ENCODE results near the gene LRRC75B.

LRRC75B gene

GRCh38 chr22:24555165-24556039, 37.5 kb downstream of the LRRC75B start, which contains the start of gene SNRPD3 (continued):
- TF ChIP-seq ZNF280D (tag by site-specific recombination; IDR thresholded peaks at IDR 0.05) (peak; percentile 71), ZNF175 (tag by site-specific recombination; IDR thresholded peaks at IDR 0.05) (no peak), ZNF529 (tag by site-specific recombination; IDR thresholded peaks at IDR 0.05; ENCODE audit: insufficient replicate concordance) (no peak), ZNF146 (tag by site-specific recombination; IDR thresholded peaks at IDR 0.05) (no peak; the same call in 1 of the 2 replicates)
- TF ChIP-seq, protein P1, sequence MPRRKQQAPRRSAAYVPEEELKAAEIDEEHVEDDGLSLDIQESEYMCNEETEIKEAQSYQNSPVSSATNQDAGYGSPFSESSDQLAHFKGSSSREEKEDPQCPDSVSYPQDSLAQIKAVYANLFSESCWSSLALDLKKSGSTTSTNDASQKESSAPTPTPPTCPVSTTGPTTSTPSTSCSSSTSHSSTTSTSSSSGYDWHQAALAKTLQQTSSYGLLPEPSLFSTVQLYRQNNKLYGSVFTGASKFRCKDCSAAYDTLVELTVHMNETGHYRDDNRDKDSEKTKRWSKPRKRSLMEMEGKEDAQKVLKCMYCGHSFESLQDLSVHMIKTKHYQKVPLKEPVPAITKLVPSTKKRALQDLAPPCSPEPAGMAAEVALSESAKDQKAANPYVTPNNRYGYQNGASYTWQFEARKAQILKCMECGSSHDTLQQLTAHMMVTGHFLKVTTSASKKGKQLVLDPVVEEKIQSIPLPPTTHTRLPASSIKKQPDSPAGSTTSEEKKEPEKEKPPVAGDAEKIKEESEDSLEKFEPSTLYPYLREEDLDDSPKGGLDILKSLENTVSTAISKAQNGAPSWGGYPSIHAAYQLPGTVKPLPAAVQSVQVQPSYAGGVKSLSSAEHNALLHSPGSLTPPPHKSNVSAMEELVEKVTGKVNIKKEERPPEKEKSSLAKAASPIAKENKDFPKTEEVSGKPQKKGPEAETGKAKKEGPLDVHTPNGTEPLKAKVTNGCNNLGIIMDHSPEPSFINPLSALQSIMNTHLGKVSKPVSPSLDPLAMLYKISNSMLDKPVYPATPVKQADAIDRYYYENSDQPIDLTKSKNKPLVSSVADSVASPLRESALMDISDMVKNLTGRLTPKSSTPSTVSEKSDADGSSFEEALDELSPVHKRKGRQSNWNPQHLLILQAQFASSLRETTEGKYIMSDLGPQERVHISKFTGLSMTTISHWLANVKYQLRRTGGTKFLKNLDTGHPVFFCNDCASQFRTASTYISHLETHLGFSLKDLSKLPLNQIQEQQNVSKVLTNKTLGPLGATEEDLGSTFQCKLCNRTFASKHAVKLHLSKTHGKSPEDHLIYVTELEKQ (tag by site-specific recombination; IDR thresholded peaks at IDR 0.05; ENCODE audit: borderline replicate concordance) = 0 out of 2 replicates have a peak, but pooled peaks have one; percentile 42
- TF ChIP-seq, protein P2, sequence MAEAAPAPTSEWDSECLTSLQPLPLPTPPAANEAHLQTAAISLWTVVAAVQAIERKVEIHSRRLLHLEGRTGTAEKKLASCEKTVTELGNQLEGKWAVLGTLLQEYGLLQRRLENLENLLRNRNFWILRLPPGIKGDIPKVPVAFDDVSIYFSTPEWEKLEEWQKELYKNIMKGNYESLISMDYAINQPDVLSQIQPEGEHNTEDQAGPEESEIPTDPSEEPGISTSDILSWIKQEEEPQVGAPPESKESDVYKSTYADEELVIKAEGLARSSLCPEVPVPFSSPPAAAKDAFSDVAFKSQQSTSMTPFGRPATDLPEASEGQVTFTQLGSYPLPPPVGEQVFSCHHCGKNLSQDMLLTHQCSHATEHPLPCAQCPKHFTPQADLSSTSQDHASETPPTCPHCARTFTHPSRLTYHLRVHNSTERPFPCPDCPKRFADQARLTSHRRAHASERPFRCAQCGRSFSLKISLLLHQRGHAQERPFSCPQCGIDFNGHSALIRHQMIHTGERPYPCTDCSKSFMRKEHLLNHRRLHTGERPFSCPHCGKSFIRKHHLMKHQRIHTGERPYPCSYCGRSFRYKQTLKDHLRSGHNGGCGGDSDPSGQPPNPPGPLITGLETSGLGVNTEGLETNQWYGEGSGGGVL (tag by site-specific recombination; IDR thresholded peaks at IDR 0.05) = 0 out of 2 replicates have a peak, but pooled peaks have one; percentile 29

DNA sequence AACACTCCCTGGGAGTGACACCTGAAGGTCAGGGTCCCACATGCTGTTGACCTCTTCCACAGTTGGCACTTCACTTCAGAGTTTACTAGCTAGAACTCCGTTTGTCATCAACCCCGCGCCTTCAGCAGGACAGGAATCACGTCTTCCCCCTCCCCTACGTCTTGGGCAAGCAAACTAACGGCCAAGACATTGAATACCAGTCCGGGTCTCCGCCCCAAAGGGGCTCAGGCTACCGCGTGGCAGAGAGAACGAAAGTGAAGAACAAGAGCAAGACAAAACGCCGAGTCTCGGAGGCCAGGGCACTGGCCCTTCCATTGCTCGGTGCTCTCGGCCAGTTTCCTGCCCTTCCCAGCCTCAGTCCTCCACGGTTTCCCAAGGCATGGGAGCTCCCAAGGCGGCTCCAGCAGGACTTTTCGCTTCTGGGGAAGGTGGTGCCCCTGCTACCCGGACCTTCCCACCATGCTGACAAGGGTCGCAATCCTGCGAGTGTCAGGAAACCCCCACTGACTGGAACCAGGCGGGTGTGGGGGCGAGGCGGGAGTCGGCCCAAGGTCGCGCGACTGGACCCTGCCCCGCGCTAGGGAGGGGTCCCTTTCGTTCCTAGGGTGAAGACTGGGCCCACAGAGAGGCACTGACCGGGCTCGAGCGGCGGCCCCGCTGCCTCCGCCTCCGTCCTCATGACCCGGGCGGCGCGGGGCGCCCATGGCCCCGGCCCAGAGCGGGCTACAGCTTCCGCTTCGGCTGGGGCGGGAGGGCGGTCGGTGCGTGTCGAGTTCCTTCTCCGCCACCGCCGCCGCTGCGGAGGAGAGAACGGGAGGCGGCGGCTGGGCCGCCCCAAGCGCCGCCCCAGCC, 38.3 kb downstream of the LRRC75B start, which contains the start of gene GUCD1:
Gene GUCD1 (minus strand): TSS at position 826 of the 852 bp plus-strand sequence. CDS start 147 bp downstream, at position 679.
- Histone ChIP-seq H3K36me3 (ENCODE audit: control insufficient read depth in 2 of 2, insufficient read depth in 1 of 2, low read length in 2 of 2) (peaks cover 17 to 59% of the 10 kb centered on the region in 2 experiments), H3K4me1 (ENCODE audit: control insufficient read depth, insufficient read depth, low read length) (peaks cover 8% of the 10 kb centered on the region), H3K27ac (ENCODE audit: extremely low read depth, low read depth, low read length) (peak within 1 kb of the TSS; percentile 96), H3K4me3 (ENCODE audit: low read depth, low read length) (peak within 1 kb of the TSS; percentile 93), H3K9me3 (ENCODE audit: control insufficient read depth, insufficient read depth, low read depth, low read length) (no peaks in the 10 kb centered on the region)
- POLR2A ChIA-PET = interaction anchor here (0.5 to 4.0 kb wide), 32 partner anchors 9 to 1375 kb away, joined by 3 to 33 read pairs (median 4); partner anchors contain the start of genes CABIN1, LRRC75B, MIF and SGSM1
- CTCF ChIA-PET = interaction anchor here (0.9 to 1.4 kb wide), 2 partner anchors 10 to 145 kb away, joined by 3 read pairs; no protein-coding TSS in a partner anchor
- TF ChIP-seq ZNF610 (tag by site-specific recombination; IDR thresholded peaks at IDR 0.05; ENCODE audit: borderline replicate concordance) = 0 out of 2 replicates have a peak, but pooled peaks have one; percentile 28
- 0 out of 2 replicates have a peak, but pooled peaks have one; percentile 13 for TF ChIP-seq GLIS2 (tag by site-specific recombination; IDR thresholded peaks at IDR 0.05)
- 0 out of 2 replicates have a peak, but pooled peaks have one; percentile 11 for TF ChIP-seq ZNF121 (tag by site-specific recombination; IDR thresholded peaks at IDR 0.05)
- TF ChIP-seq KLF8 (tag by site-specific recombination; IDR thresholded peaks at IDR 0.05) = peak; percentile 23; the same call in 1 of the 2 replicates
- TF ChIP-seq KLF16 (tag by site-specific recombination; IDR thresholded peaks at IDR 0.05) = no peak
- TF ChIP-seq, protein P2 (tag by site-specific recombination; IDR thresholded peaks at IDR 0.05) = peak; percentile 69
- peak; percentile 84 for TF ChIP-seq ZFP69B (tag by site-specific recombination; IDR thresholded peaks at IDR 0.05)
- peak; percentile 42 for TF ChIP-seq ZFHX2 (tag by site-specific recombination; conservative IDR thresholded peaks at IDR 0.05)
- TF ChIP-seq, protein P3, sequence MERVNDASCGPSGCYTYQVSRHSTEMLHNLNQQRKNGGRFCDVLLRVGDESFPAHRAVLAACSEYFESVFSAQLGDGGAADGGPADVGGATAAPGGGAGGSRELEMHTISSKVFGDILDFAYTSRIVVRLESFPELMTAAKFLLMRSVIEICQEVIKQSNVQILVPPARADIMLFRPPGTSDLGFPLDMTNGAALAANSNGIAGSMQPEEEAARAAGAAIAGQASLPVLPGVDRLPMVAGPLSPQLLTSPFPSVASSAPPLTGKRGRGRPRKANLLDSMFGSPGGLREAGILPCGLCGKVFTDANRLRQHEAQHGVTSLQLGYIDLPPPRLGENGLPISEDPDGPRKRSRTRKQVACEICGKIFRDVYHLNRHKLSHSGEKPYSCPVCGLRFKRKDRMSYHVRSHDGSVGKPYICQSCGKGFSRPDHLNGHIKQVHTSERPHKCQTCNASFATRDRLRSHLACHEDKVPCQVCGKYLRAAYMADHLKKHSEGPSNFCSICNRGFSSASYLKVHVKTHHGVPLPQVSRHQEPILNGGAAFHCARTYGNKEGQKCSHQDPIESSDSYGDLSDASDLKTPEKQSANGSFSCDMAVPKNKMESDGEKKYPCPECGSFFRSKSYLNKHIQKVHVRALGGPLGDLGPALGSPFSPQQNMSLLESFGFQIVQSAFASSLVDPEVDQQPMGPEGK (tag by site-specific recombination; IDR thresholded peaks at IDR 0.05) = peak; percentile 29
- peak; percentile 36; the same call in 1 of the 2 replicates for TF ChIP-seq YY1 (tag by site-specific recombination; IDR thresholded peaks at IDR 0.05)
- TF ChIP-seq GLIS1 (tag by site-specific recombination; IDR thresholded peaks at IDR 0.05) = 0 out of 2 replicates have a peak, but pooled peaks have one; percentile 17
- TF ChIP-seq KLF7 (tag by site-specific recombination; IDR thresholded peaks at IDR 0.05; ENCODE audit: borderline replicate concordance) = 0 out of 2 replicates have a peak, but pooled peaks have one; percentile 22
- TF ChIP-seq ZXDB (tag by site-specific recombination; IDR thresholded peaks at IDR 0.05) = peak; percentile 30; the same call in 1 of the 2 replicates
- TF ChIP-seq ZBTB17 (tag by site-specific recombination; IDR thresholded peaks at IDR 0.05) = peak; percentile 81

Data from HEK293 (cell line).